MM.1S (cell line): ENCODE data around the gene PDE1A.
"Not testable (repeated sequence)": the region's sequence is repeated elsewhere in the genome, so short reads cannot be mapped to it uniquely, and the experiment has no call there.

Source experiments
- CTCF ChIP-seq: fragments of 300-600 bp; sonication (generic); IDR thresholded peaks from 2 replicates; pipeline ENCODE4 v1.5.1; 2016; ENCODE audit warnings: antibody characterized with exemption, low read length, mixed read lengths
- EZH2 ChIP-seq: fragments of 300-600 bp; sonication (generic); optimal IDR thresholded peaks from 2 replicates; pipeline ENCODE3; 2017; ENCODE audit warnings: low read depth, mild to moderate bottlenecking, antibody characterized with exemption, low read length, mixed read lengths

GRCh38 chr2:182276662-182277061 lies 150.2 kb downstream of the PDE1A start:
- TF ChIP-seq CTCF, EZH2: not testable (repeated sequence)
